ENCODE results near the gene YPEL5.

YPEL5 gene

GRCh38 chr2:30172627-30173026 lies 25.8 kb downstream of the YPEL5 start:
- FAIRE-seq, result no peak

GRCh38 chr2:30177440-30177839 lies 30.6 kb downstream of the YPEL5 start:
- FAIRE-seq, result no peak

GRCh38 chr2:30177956-30178355 lies 31.1 kb downstream of the YPEL5 start:
- FAIRE-seq, result no peak

- no peak for FAIRE-seq
These were observed 32.0 kb downstream of the YPEL5 start for GRCh38 chr2:30178618-30179434.

GRCh38 chr2:30179536-30179935 lies 32.7 kb downstream of the YPEL5 start:
- FAIRE-seq, result no peak

- FAIRE-seq, result no peak
These were observed 33.4 kb downstream of the YPEL5 start for GRCh38 chr2:30180226-30180625.

- no peak for FAIRE-seq
These were observed 34.4 kb downstream of the YPEL5 start for GRCh38 chr2:30181176-30181575.

- no peak for FAIRE-seq
These were observed 37.2 kb downstream of the YPEL5 start for GRCh38 chr2:30184035-30184434.

- FAIRE-seq, result no peak
These were observed 38.4 kb downstream of the YPEL5 start for GRCh38 chr2:30185178-30185577.

- no peak for FAIRE-seq
These were observed 41.5 kb downstream of the YPEL5 start for GRCh38 chr2:30188292-30188691.

GRCh38 chr2:30190637-30191036 lies 43.8 kb downstream of the YPEL5 start:
- FAIRE-seq, result no peak

GRCh38 chr2:30191107-30191506 lies 44.3 kb downstream of the YPEL5 start:
- FAIRE-seq, result no peak

- no peak for FAIRE-seq
These were observed 45.0 kb downstream of the YPEL5 start for GRCh38 chr2:30191819-30192271.

GRCh38 chr2:30192314-30192713 lies 45.5 kb downstream of the YPEL5 start:
- no peak for FAIRE-seq

GRCh38 chr2:30193104-30193681 lies 46.4 kb downstream of the YPEL5 start:
- no peak for FAIRE-seq

GRCh38 chr2:30194421-30194820 lies 47.6 kb downstream of the YPEL5 start:
- FAIRE-seq, result no peak

GRCh38 chr2:30195016-30195415 lies 48.2 kb downstream of the YPEL5 start:
- no peak for FAIRE-seq

- no peak for FAIRE-seq
These were observed 50.9 kb downstream of the YPEL5 start for GRCh38 chr2:30197570-30198192.

- FAIRE-seq, result no peak
These were observed 55.2 kb downstream of the YPEL5 start for GRCh38 chr2:30201990-30202389.

- no peak for FAIRE-seq
These were observed 56.3 kb downstream of the YPEL5 start for GRCh38 chr2:30203156-30203555.

GRCh38 chr2:30204281-30204680 lies 57.5 kb downstream of the YPEL5 start:
- FAIRE-seq, result no peak

- FAIRE-seq, result no peak
These were observed 58.6 kb downstream of the YPEL5 start for GRCh38 chr2:30205456-30205855.

- FAIRE-seq, result no peak
These were observed 59.9 kb downstream of the YPEL5 start for GRCh38 chr2:30206461-30207430.
